Hepatocyte (in vitro differentiated cells): ENCODE data around the gene LYPD5. TPM values are rescaled to one million over a fixed set of nuclear protein-coding genes. Genes with fewer than 3 reads are reported as not detected.
"Not testable (repeated sequence)": the region's sequence is repeated elsewhere in the genome, so short reads cannot be mapped to it uniquely, and the experiment has no call there.

Experiments
- DNase-seq: peaks from one replicate; pipeline ENCODE4 v3.0.0-alpha.2; 2016; ENCODE audit warnings: low spot score
- H2AFZ ChIP-seq: fragments of 200-600 bp; sonication (generic); 2 replicates; pipeline ENCODE4 v1.6.0; 2016; ENCODE audit warnings: antibody characterized with exemption, mild to moderate bottlenecking
- H3K27ac ChIP-seq: fragments of 200-600 bp; sonication (generic); 2 replicates; pipeline ENCODE4 v1.5.1; 2016; ENCODE audit warnings: mild to moderate bottlenecking
- H3K27me3 ChIP-seq: fragments of 200-600 bp; sonication (generic); 2 replicates; pipeline ENCODE4 v1.6.1; 2016
- H3K36me3 ChIP-seq: fragments of 200-600 bp; sonication (generic); replicated peaks from 2 replicates; pipeline ENCODE4 v1.5.1; 2016; ENCODE audit warnings: low read depth; ENCODE audit not compliant: insufficient read depth
- H3K4me1 ChIP-seq: fragments of 200-600 bp; sonication (generic); 2 replicates; pipeline ENCODE4 v1.5.1; 2016; ENCODE audit warnings: mild to moderate bottlenecking, moderate library complexity; ENCODE audit not compliant: insufficient read depth
- H3K4me2 ChIP-seq: fragments of 200-600 bp; sonication (generic); 2 replicates; pipeline ENCODE4 v1.6.0; 2016
- H3K4me3 ChIP-seq: fragments of 200-600 bp; sonication (generic); 2 replicates; pipeline ENCODE4 v1.5.1; 2016; ENCODE audit warnings: mild to moderate bottlenecking
- H3K79me2 ChIP-seq: fragments of 200-600 bp; sonication (generic); 2 replicates; pipeline ENCODE4 v1.6.0; 2017; ENCODE audit warnings: mild to moderate bottlenecking
- H3K9me2 ChIP-seq: fragments of 200-600 bp; sonication (generic); replicated peaks from 2 replicates; pipeline ENCODE4 v1.6.0; 2017; ENCODE audit warnings: mild to moderate bottlenecking; ENCODE audit not compliant: insufficient read depth
- H3K9me3 ChIP-seq: fragments of 200-600 bp; sonication (generic); 2 replicates; pipeline ENCODE4 v1.5.1; 2016; ENCODE audit warnings: low read depth, mild to moderate bottlenecking
- H4K20me1 ChIP-seq: fragments of 200-600 bp; sonication (generic); 2 replicates; pipeline ENCODE4 v1.6.0; 2016; ENCODE audit warnings: mild to moderate bottlenecking; ENCODE audit not compliant: insufficient read depth, poor library complexity, severe bottlenecking
- CTCF ChIP-seq: fragments of 200-600 bp; sonication (generic); IDR thresholded peaks from 2 replicates; pipeline ENCODE4 v1.5.1; 2016; ENCODE audit warnings: antibody characterized with exemption, mild to moderate bottlenecking; ENCODE audit not compliant: poor library complexity
- EZH2 ChIP-seq: fragments of 200-600 bp; sonication (generic); IDR thresholded peaks from 2 replicates; pipeline ENCODE4 v1.6.1; 2016; ENCODE audit warnings: antibody characterized with exemption, mild to moderate bottlenecking, borderline replicate concordance
- EZH2phosphoT487 ChIP-seq: fragments of 200-600 bp; sonication (generic); IDR thresholded peaks from one replicate; pipeline ENCODE4 v1.6.1; 2018; ENCODE audit warnings: antibody characterized with exemption, mild to moderate bottlenecking, low read depth, moderate library complexity; ENCODE audit not compliant: unreplicated experiment, severe bottlenecking
- WGBS: methylation state at CpG from one replicate; pipeline ENCODE4 v1.1.6; 2016; ENCODE audit warnings: low lambda C conversion rate; ENCODE audit errors: missing lambda C conversion rate; 5-methylcytosine and 5-hydroxymethylcytosine counted together
- polyA plus RNA-seq: library from polyadenylated mRNA; unstranded; fragments of >200 nt; fragmentation: Nextera tagmentation; extraction: Ambion mirVana; gene quantifications from 2 replicates; pipeline ENCODE4 v1.2.1, GENCODE V29; 2016
- total RNA-seq: library from RNA; depleted of rRNA; stranded (reverse); fragments of >200 nt; gene quantifications from 2 replicates; pipeline ENCODE4 v1.2.3, GENCODE V29; 2014

LYPD5 gene
- total and polyA plus RNA-seq, 2 experiments from 2014 or later = 1.6 to 1.8 TPM

GRCh38 chr19:43809762-43810696, 7.8 kb upstream of the LYPD5 start:
- Histone ChIP-seq H3K79me2 (no peaks in the 10 kb centered on the region), H3K4me2 (no peak overlapping the region), H3K9me2 (no peaks in the 10 kb centered on the region), H3K27me3 (no peaks in the 10 kb centered on the region), H3K36me3 (no peaks in the 10 kb centered on the region), H3K9me3 (no peaks in the 10 kb centered on the region), H3K27ac (no peak overlapping the region), H3K4me3 (no peak overlapping the region), H4K20me1 (no peaks in the 10 kb centered on the region), H3K4me1 (no peaks in the 10 kb centered on the region), H2AFZ (no peak overlapping the region)
- DNase-seq = peak; percentile 67
- 31% methylated on average over 5 of the region's 8 CpGs for WGBS
- TF ChIP-seq CTCF (peak; percentile 58), EZH2phosphoT487 (no peak)

GRCh38 chr19:43807651-43808050, 5.4 kb upstream of the LYPD5 start:
- Histone ChIP-seq H3K4me1 (no peaks in the 10 kb centered on the region), H3K9me3 (no peaks in the 10 kb centered on the region), H4K20me1 (no peaks in the 10 kb centered on the region), H3K27me3 (no peaks in the 10 kb centered on the region), H2AFZ (no peak overlapping the region), H3K4me2 (no peak overlapping the region), H3K27ac (no peak overlapping the region), H3K4me3 (no peak overlapping the region), H3K9me2 (no peaks in the 10 kb centered on the region), H3K79me2 (no peaks in the 10 kb centered on the region), H3K36me3 (no peaks in the 10 kb centered on the region)
- DNase-seq = no peak
- TF ChIP-seq EZH2 (no peak), CTCF (no peak)

- H3K27ac ChIP-seq = no peak overlapping the region
- no peak overlapping the region for H2AFZ ChIP-seq
- 79% methylated on average over 5 of the region's 5 CpGs for WGBS
- H3K4me2 ChIP-seq = no peak overlapping the region
- H3K9me2 ChIP-seq = no peaks in the 10 kb centered on the region
- H4K20me1 ChIP-seq = no peaks in the 10 kb centered on the region
- H3K9me3 ChIP-seq = no peaks in the 10 kb centered on the region
- H3K4me3 ChIP-seq = no peak overlapping the region
- H3K27me3 ChIP-seq = no peaks in the 10 kb centered on the region
- DNase-seq = no peak
- TF ChIP-seq CTCF (no peak), EZH2phosphoT487 (no peak), EZH2 (no peak)
- no peaks in the 10 kb centered on the region for H3K36me3 ChIP-seq
- no peaks in the 10 kb centered on the region for H3K79me2 ChIP-seq
- H3K4me1 ChIP-seq = no peaks in the 10 kb centered on the region
Measured at GRCh38 chr19:43806848-43807247, 4.6 kb upstream of the LYPD5 start.

GRCh38 chr19:43806401-43806800, 4.2 kb upstream of the LYPD5 start:
- DNase-seq = not testable (repeated sequence)
- WGBS = 91% methylated on average over 7 of the region's 7 CpGs

More at GRCh38 chr19:43806401-43806800, 4.2 kb upstream of the LYPD5 start:
- H3K9me2 ChIP-seq, H3K4me3 ChIP-seq, H4K20me1 ChIP-seq, H3K79me2 ChIP-seq, H2AFZ ChIP-seq, H3K36me3 ChIP-seq, H3K27me3 ChIP-seq, H3K27ac ChIP-seq, H3K4me2 ChIP-seq, H3K9me3 ChIP-seq, H3K4me1 ChIP-seq: not testable (repeated sequence)
